ENCODE data around the gene CUX1.

CUX1 gene

GRCh38 chr7:102260856-102261255, 443.4 kb downstream of the CUX1 start:
- no peak for DNase-seq

GRCh38 chr7:102261451-102261850, 444.0 kb downstream of the CUX1 start:
- no peak for DNase-seq

GRCh38 chr7:102262546-102262945, 445.1 kb downstream of the CUX1 start:
- DNase-seq, result no peak

DNA sequence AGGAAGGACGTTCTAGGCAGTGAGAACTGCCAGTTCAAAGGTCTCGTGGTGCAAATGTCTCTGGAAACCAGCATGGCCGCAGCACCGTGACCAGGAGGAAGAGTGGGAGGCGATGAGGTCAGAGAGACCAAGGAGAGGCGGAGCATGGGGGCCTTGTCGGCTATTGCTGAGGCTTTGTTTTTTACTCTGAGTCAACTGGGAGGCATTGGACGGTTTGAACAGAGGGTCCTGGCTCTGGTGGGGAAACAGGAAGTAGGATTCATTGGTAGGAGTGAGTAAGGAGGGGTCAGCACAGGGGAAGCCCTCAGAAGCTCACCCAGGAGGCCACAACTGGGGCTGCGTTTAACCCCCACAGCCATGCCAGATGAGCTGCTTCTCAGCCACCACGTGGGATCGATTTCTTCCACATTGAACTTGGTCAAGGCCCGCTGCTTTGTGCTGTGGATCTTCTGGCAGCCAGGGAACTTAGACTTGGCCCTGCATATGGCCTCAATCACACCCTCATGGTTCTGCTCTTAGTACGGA, 447.0 kb downstream of the CUX1 start:
- no peak for DNase-seq

DNA sequence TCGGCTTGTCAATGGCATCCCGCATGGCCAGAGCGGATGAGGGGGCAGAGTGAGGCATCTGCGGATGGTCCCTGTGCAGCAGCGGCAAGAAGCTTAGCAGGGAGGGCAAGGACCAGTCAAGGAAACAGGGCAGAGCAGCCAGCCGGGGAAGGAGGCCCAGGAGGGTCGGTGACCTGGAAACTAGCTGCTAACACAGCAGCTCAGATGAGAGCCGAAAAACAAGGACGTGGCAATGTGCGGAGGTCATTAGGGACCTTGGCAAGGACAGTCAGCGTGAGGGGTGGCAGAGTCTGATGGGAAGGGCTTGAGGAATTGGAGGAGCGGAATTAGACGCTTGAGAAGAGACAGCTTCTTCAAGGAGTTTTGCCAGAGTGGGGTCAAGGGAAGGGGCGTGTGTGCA, 449.1 kb downstream of the CUX1 start:
- no peak for DNase-seq

DNA sequence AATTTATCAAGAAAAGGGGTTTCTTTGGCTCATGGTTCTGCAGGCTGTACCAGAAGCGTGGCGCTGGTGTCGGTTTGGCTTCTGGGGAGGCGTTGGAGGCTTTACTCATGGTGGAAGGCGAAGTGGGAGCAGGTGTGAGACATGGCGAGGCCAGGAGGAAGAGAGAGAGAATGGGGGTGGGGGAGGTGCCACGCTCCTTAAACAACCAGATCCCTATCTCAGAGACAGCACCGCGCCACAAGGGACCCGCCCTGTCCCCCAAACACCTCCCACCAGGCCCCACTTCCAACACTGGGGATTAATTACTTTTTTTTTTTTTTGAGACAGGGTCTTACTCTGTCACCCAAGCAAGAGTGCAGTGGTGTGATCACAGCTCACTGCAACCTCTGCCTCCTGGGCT, 451.2 kb downstream of the CUX1 start:
- no peak for DNase-seq

DNA sequence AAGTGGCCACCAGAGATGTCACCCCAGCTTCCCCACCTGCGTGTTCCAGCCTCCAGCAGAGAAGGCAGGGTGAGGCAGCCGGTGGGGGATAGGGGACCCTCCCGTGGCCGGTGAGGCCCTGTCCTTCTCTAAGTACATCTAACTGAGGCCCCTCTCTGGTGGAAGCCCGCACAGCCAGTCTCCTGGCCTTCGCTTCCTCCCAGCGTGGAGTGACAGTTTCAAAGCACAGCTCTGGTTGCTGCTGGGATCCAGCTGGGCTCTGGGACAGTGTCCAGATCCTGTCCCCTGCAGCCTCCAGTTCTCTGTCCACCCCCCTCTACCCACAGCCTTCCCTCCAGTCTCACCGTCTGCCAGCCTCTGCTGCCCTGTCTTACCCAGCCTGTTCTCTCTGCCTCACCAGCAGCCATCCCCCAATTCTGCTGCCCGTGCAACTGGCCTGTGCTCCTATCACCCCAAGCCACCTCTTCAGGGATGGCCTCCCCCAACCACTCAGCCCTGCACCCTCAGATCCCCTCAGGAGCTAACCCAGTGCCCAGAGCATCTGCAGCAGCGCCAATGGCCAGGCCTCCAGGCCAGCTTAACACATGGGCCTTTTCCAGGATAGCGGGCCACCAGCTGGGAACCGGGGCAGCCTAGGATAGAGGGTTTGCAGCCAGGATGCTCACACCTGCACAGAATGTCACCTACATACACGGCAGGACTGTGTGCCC, 452.9 kb downstream of the CUX1 start:
- DNase-seq, result no peak

GRCh38 chr7:102271158-102271798, 453.9 kb downstream of the CUX1 start:
- no peak for DNase-seq

GRCh38 chr7:102272075-102272916, 454.9 kb downstream of the CUX1 start:
- peak; percentile 16 for DNase-seq

DNA sequence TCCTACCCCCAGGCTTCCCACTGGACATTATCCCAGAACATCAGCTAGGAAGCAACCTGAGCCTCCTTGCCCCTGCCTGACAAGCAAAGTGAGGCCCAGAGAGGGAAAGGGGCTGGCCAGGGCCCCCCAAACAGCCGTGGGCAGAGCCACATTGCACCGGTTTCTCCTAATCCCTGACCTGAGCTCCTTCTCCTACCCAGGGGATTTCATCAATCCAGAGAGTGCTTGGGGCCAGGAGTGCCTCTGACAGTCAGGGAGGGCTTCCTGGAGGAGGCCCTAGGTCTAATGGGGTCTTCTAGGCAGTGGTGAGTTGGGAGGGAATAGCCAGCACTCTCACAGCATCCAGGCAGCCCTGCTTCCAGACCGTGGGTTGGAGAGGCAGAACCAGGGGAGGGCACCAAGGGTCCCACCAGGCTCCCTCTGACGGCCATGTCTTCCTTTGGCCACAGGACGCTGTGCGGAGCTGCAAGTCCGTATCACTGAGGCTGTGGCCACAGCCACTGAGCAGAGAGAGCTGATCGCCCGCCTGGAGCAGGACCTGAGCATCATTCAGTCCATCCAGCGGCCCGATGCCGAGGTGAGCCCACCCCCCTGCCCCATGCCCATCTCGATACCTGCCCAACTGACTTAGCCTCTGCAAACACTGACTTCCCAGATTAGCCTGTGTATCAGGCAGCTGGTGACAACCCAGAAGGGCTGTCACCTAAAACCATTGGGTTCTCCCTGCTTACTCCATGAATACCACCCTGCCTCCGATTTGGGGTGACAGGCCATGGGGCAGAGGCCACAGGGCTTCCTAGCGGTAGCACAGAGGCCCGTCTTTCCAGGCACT, 455.7 kb downstream of the CUX1 start:
- DNase-seq, result no peak

DNA sequence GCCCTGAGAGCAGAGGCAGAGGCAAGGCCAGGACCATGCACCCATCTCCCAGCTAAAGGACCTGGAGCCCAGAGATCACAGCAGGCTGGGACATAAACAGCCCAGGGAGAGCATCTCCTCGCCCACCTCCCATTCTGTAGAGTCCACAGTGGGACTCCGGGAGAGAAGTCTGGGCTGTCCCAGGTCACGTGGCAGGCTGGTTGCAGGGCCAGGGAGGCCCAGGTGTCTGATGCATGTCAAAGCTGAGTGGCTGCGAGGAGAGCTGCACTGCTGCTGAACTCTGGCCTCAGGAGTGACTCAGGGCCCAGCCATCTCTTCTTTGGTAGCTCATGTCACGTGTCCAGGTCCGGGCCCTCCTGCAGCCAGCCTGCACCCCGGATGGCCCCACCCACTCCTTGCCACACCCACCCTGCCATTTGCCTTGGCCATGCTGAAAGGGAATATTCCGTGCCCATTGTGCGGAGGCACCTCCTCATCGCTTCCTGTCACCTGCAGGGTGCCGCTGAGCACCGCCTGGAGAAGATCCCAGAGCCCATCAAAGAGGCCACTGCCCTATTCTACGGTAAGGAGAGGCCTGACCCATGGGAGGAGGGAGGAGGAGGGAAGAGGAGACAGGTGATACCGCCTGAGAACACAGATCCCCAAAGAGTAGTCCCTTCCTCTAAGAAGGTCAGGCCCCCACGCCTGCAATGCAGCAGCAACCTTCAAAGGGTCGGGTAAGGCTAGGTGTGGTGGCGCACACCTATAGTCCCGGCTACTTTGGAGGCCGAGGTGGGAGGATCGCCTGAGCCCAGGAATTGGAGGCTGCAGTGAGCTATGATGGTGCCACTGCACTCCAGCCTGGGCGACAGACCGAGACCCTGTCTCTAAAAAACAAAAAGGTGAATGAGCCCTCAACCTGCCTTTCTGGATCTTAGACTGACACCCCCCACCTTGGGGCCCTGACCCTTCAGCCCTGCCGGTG, 456.6 kb downstream of the CUX1 start:
- DNase-seq, result peak; percentile 35

DNA sequence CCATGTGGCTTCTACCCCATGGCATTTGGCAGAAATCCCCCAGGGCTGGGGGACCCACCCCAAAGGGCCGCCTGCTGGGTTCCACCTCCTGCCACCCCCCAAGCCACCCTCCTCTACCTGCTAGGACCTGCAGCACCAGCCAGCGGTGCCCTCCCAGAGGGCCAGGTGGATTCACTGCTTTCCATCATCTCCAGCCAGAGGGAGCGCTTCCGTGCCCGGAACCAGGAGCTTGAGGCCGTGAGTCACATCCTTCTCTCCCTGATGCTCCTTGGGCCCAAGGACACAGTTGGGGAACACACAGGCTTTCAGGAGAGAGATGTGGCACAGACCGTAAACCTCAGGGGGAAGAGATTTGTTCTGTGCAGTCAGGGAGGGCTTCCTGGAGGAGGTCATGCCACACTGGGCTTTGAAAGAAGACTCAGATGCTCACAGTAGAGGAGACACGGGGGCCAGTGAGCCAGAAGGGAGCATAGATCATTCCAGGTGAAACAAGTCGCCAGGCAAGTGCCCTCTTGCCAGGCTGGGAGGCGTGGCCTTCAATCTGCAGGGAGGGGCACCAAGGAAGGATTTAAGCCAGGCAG, 457.8 kb downstream of the CUX1 start:
- DNase-seq, result no peak

DNA sequence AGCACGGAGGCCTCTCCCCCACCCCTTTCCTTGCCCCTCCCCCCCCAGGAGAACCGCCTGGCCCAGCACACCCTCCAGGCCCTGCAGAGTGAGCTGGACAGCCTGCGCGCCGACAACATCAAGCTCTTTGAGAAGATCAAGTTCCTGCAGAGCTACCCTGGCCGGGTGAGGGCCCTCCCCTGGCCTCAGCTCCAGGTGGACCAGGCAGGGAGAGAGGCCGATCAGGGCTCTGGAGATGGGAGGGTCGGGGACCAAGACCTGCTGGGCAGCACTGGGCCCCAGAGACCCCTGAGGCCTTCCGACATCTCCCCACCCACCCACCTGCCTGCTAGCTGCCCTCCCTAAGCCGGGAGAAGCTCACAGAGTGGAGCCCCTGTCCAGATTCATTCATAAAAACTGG, 460.5 kb downstream of the CUX1 start:
- no peak for DNase-seq

GRCh38 chr7:102279537-102280400, 462.3 kb downstream of the CUX1 start:
- DNase-seq, result no peak

- no peak for DNase-seq
Measured at GRCh38 chr7:102280521-102280920, 463.1 kb downstream of the CUX1 start.

GRCh38 chr7:102281785-102282184, 464.4 kb downstream of the CUX1 start:
- no peak for DNase-seq

DNA sequence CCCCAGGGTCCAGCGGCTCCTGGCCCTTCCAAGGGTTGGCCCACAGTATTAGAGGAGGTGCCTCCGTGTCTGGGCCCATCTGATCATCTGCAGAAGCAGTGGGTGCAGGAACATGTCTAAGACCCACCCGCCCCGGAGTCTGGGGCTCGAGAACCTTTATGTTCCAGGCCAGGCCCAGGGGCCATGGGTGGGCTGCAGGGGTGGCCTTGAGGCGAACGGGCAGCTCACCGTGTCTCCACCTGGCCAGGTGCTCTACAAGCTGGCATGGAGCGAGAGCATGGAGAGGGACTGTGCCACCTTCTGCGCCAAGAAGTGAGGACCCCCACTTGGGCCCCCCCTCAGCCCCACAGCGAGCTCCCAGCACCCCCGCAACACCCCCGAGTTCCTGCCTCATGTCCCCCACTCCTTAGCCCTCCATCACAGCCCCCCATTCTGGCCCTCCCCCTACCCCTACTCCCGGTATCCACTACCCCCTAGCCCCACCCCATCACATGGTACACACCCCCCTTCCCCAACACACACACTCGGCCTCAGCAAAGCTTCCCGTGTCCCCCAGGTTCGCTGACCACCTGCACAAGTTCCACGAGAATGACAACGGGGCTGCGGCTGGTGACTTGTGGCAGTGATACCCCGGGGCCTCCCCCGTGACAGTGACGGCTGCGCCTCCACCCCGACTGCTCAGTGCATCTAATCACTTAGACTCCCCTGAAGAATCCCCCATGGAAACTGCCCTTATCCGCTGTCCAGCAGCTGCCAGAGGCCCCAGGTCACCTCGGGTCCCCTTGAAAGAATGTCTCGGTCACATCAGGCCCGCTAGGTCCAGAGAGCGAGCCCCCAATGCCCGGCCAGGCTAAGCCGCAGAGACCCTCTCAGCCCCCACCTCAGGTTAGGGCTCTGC, 465.3 kb downstream of the CUX1 start:
- DNase-seq, result no peak

GRCh38 chr7:102283477-102284189, 466.2 kb downstream of the CUX1 start:
- DNase-seq, result no peak
